Prostate gland (tissue), 2 donors: ENCODE data around the gene SHISA5.

Experiments
- CTCF ChIP-seq, 4 experiments: fragments of 200-600 bp in 2 of 4; fragments of 450-650 bp in 2 of 4; sonication (generic) in 2 of 4; IDR thresholded peaks; 1 replicate in 3 of 4; 2 replicates in 1 of 4; pipeline ENCODE4 v1.5.1; 2016 to 2019; ENCODE audit warnings: antibody characterized with exemption in 4 of 4, mild to moderate bottlenecking in 2 of 4, moderate library complexity in 2 of 4
- POLR2A ChIP-seq: fragments of 450-650 bp; IDR thresholded peaks from one replicate; pipeline ENCODE4 v1.6.1; 2016; ENCODE audit warnings: antibody characterized with exemption, mild to moderate bottlenecking
- POLR2AphosphoS5 ChIP-seq: sonication (generic); formaldehyde crosslinking; IDR thresholded peaks from one replicate; pipeline ENCODE4 v1.6.1; 2017; ENCODE audit warnings: antibody characterized with exemption

GRCh38 chr3:48524970-48525369 lies 21.0 kb upstream of the SHISA5 start:
- TF ChIP-seq POLR2A (no peak), CTCF (IDR thresholded peaks at IDR 0.05) (no peak), POLR2AphosphoS5 (no peak)
